Measurements from ENCODE around the gene GSTCD.

Gene GSTCD

DNA sequence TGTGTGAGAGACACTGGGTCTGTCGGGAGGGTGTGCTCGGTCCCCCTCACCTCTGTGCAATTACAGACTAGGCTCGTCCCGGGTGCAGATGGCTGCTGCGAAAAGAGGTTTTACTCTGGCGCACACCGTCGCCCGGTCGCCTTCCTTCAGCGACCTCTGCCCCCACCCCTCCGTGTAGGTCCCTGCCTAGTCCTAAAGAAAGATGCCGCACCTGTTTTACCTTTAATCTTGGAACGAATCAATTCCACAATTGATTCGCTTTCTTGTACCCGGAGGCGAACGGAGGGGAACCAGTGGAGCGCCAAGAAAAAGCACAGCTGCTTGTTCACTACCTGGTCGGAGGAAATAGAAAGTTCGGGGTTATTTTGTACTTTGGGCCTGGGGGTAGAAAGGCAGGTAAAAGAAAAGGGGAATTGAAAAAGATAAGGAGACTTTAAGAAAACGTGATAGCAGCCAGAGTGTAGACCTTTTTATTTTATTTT, 187.9 kb downstream of the GSTCD start:
- no peak for DNase-seq
